ENCODE measurements around the gene CD163L1. TPM values are rescaled to one million over a fixed set of nuclear protein-coding genes. Genes with fewer than 3 reads are reported as not detected.

CD163L1 gene
- polyA plus RNA-seq, 3 donors: 1.0 to 1.2 (median 1.1) TPM

DNA sequence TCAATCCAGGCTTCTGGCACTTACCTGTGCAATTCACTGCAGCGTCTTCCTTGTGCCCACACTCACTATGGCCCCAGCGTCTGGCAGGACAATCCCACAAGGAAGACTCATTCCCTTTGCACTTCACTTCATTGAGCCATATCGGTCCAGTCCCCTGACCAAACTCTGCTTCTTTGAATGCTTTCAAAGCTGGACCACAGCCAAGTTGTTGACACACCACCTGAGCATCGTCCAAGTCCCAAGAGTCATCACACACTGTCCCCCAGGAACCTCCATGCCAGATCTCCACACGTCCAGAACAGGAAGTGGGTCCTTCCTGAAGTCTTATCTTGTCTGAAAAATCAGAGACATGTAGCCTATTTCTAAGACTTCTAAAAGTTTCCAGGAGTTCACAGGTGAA is 39.4 kb upstream of the CD163L1 start:
- no peak for DNase-seq
- intact Hi-C loops (cut with micrococcal nuclease): no loop called here
- no peaks in the 10 kb centered on the region for H3K9me3 ChIP-seq (replicated peaks in 1 of 2; ENCODE audit: control insufficient read depth in 1 of 2, insufficient read depth in 1 of 2, low read length in 2 of 2)
- TF ChIP-seq, protein P1, sequence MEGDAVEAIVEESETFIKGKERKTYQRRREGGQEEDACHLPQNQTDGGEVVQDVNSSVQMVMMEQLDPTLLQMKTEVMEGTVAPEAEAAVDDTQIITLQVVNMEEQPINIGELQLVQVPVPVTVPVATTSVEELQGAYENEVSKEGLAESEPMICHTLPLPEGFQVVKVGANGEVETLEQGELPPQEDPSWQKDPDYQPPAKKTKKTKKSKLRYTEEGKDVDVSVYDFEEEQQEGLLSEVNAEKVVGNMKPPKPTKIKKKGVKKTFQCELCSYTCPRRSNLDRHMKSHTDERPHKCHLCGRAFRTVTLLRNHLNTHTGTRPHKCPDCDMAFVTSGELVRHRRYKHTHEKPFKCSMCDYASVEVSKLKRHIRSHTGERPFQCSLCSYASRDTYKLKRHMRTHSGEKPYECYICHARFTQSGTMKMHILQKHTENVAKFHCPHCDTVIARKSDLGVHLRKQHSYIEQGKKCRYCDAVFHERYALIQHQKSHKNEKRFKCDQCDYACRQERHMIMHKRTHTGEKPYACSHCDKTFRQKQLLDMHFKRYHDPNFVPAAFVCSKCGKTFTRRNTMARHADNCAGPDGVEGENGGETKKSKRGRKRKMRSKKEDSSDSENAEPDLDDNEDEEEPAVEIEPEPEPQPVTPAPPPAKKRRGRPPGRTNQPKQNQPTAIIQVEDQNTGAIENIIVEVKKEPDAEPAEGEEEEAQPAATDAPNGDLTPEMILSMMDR (IDR thresholded peaks at IDR 0.05): no peak
- no peak overlapping the region for H3K4me3 ChIP-seq (replicated peaks in 1 of 3; ENCODE audit: low read depth in 2 of 3, low read length in 3 of 3)
- H3K36me3 ChIP-seq (replicated peaks in 1 of 2; ENCODE audit: control insufficient read depth in 1 of 2, insufficient read depth in 2 of 2, low read length in 2 of 2): peaks cover 79 to 92% of the 10 kb centered on the region in 2 donors
- H3K27me3 Mint-ChIP-seq (ENCODE audit: low read depth in 3 of 3): peaks cover 0 to 2% (median 0%) of the 10 kb centered on the region in 3 donors
- peaks cover 19% of the 10 kb centered on the region for H4K20me1 ChIP-seq (ENCODE audit: insufficient read depth, low read length)
- no peak overlapping the region for H2AFZ ChIP-seq (ENCODE audit: insufficient read depth, low read depth, low read length, poor library complexity, severe bottlenecking)
- H3K4me3 Mint-ChIP-seq: no peak overlapping the region
- no peak overlapping the region for H3K4me2 ChIP-seq (replicated peaks; ENCODE audit: extremely low read depth, low read length, poor library complexity, severe bottlenecking)
- no peak overlapping the region for H3K9ac ChIP-seq (ENCODE audit: insufficient read depth, low read length, poor library complexity, severe bottlenecking)
- no peaks in the 10 kb centered on the region for H3K27me3 ChIP-seq (ENCODE audit: control insufficient read depth in 2 of 2, insufficient read depth in 2 of 2, low read length in 2 of 2)
- H3K27ac ChIP-seq (ENCODE audit: low read depth in 1 of 2, low read length in 2 of 2): no peak overlapping the region
- H3K9me3 Mint-ChIP-seq: peaks cover 0 to 3% (median 0%) of the 10 kb centered on the region in 7 donors
- no peaks in the 10 kb centered on the region for H3K79me2 ChIP-seq (ENCODE audit: insufficient read depth, low read length)
- H3K4me1 Mint-ChIP-seq: peaks cover 9% of the 10 kb centered on the region
- peaks cover 91 to 94% of the 10 kb centered on the region in 2 donors for H3K36me3 Mint-ChIP-seq
- H3K4me1 ChIP-seq (ENCODE audit: control insufficient read depth in 1 of 2, insufficient read depth in 2 of 2, low read length in 2 of 2): no peaks in the 10 kb centered on the region
- 76% methylated on average over 4 of the region's 5 CpGs for WGBS (ENCODE audit: insufficient coverage)
- peak overlapping the region in 1 of 7 donors; percentile 78 for H3K27ac Mint-ChIP-seq

DNA sequence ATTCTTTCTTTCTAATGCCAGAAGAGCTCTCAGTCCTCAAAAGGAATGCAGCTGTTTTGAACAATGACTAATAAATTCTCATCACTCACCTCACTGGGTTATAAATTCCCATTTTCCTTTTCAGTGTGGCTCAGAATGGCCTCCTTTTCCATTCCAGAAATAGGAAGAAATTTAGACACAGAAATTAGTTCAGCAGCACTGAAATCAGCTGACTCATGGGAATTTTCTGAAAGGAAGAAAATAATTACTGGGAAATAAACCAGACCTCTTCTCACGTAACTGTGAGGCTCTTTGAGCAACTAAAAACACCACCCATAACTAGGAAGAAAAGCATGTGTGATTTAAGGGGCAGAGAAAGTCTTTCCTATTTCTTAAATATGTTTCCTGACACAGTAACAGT is 35.8 kb upstream of the CD163L1 start:
- H3K9ac ChIP-seq (ENCODE audit: insufficient read depth, low read length, poor library complexity, severe bottlenecking): no peak overlapping the region
- no peak overlapping the region for H3K4me3 ChIP-seq (replicated peaks in 1 of 3; ENCODE audit: low read depth in 2 of 3, low read length in 3 of 3)
- H3K27me3 ChIP-seq (ENCODE audit: control insufficient read depth in 2 of 2, insufficient read depth in 2 of 2, low read length in 2 of 2): no peaks in the 10 kb centered on the region
- peaks cover 54 to 67% of the 10 kb centered on the region in 2 donors for H3K36me3 ChIP-seq (replicated peaks in 1 of 2; ENCODE audit: control insufficient read depth in 1 of 2, insufficient read depth in 2 of 2, low read length in 2 of 2)
- no peaks in the 10 kb centered on the region for H3K9me3 ChIP-seq (replicated peaks in 1 of 2; ENCODE audit: control insufficient read depth in 1 of 2, insufficient read depth in 1 of 2, low read length in 2 of 2)
- TF ChIP-seq, protein P1 (IDR thresholded peaks at IDR 0.05): no peak
- no peaks in the 10 kb centered on the region for H3K79me2 ChIP-seq (ENCODE audit: insufficient read depth, low read length)
- no peak for DNase-seq
- H3K4me1 ChIP-seq (ENCODE audit: control insufficient read depth in 1 of 2, insufficient read depth in 2 of 2, low read length in 2 of 2): no peaks in the 10 kb centered on the region
- H3K4me3 Mint-ChIP-seq: no peak overlapping the region
- intact Hi-C loops (cut with micrococcal nuclease): no loop called here
- H3K36me3 Mint-ChIP-seq: peaks cover 88 to 92% of the 10 kb centered on the region in 2 donors
- peaks cover 3 to 13% (median 4%) of the 10 kb centered on the region in 7 donors for H3K9me3 Mint-ChIP-seq
- no peak overlapping the region for H2AFZ ChIP-seq (ENCODE audit: insufficient read depth, low read depth, low read length, poor library complexity, severe bottlenecking)
- WGBS (ENCODE audit: insufficient coverage): no CpG with 5 or more reads among the region's 1 CpG
- H3K4me2 ChIP-seq (replicated peaks; ENCODE audit: extremely low read depth, low read length, poor library complexity, severe bottlenecking): no peak overlapping the region
- no peak overlapping the region for H3K27ac ChIP-seq (ENCODE audit: low read depth in 1 of 2, low read length in 2 of 2)
- H4K20me1 ChIP-seq (ENCODE audit: insufficient read depth, low read length): peaks cover 6% of the 10 kb centered on the region
- H3K4me1 Mint-ChIP-seq: no peaks in the 10 kb centered on the region
- H3K27ac Mint-ChIP-seq: no peak overlapping the region
- H3K27me3 Mint-ChIP-seq (ENCODE audit: low read depth in 3 of 3): peaks cover 0 to 2% (median 0%) of the 10 kb centered on the region in 3 donors

All from CD14-positive monocyte (primary cell).